ENCODE data around the gene ADAMTS4.

DNA sequence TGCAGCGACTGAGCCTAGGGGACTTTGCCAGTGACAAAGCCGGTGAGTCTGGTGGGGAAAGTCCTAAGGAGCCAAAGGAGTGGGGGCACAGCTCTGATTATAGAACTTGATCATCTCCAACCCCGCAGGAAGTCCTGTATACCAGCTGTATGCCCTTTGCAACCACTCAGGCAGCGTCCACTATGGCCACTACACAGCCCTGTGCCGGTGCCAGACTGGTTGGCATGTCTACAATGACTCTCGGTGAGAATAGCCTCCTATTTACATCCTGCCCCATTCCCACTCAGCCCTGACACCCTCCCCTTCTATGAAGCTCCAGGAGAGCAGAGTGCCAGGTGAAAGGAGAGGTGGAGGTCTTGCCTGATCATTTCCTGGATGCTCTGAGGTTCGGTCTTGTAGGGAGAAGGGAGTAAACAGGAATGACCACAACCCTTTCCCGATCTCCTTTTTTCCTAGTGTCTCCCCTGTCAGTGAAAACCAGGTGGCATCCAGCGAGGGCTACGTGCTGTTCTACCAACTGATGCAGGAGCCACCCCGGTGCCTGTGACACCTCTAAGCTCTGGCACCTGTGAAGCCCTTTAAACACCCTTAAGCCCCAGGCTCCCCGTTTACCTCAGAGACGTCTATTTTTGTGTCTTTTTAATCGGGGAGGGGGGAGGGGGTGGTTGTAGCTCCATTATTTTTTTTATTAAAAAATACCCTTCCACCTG, 33.8 kb downstream of the ADAMTS4 start:
- TF ChIP-seq, protein P1, sequence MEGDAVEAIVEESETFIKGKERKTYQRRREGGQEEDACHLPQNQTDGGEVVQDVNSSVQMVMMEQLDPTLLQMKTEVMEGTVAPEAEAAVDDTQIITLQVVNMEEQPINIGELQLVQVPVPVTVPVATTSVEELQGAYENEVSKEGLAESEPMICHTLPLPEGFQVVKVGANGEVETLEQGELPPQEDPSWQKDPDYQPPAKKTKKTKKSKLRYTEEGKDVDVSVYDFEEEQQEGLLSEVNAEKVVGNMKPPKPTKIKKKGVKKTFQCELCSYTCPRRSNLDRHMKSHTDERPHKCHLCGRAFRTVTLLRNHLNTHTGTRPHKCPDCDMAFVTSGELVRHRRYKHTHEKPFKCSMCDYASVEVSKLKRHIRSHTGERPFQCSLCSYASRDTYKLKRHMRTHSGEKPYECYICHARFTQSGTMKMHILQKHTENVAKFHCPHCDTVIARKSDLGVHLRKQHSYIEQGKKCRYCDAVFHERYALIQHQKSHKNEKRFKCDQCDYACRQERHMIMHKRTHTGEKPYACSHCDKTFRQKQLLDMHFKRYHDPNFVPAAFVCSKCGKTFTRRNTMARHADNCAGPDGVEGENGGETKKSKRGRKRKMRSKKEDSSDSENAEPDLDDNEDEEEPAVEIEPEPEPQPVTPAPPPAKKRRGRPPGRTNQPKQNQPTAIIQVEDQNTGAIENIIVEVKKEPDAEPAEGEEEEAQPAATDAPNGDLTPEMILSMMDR (IDR thresholded peaks at IDR 0.05; ENCODE audit: low read depth, low read length), result no peak
- no peak for TF ChIP-seq EZH2phosphoT487 (IDR thresholded peaks at IDR 0.05; ENCODE audit: low read depth)

Data from OCI-LY3 (cell line).